ENCODE results near the gene PHF23.

- no peak for TF ChIP-seq POLR2A (IDR thresholded peaks at IDR 0.05; ENCODE audit: low read depth, low read length)
- no peak for TF ChIP-seq SMC3 (IDR thresholded peaks at IDR 0.05; ENCODE audit: low read depth, low read length)
- TF ChIP-seq CTCF (conservative IDR thresholded peaks at IDR 0.05; ENCODE audit: low read depth, low read length) = no peak
- TF ChIP-seq RAD21 (IDR thresholded peaks at IDR 0.05; ENCODE audit: low read length) = no peak
- no peak for TF ChIP-seq CEBPB (IDR thresholded peaks at IDR 0.05; ENCODE audit: low read depth, low read length)
- no peak for TF ChIP-seq RCOR1 (IDR thresholded peaks at IDR 0.05; ENCODE audit: insufficient replicate concordance, low read length)
- TF ChIP-seq FOS (IDR thresholded peaks at IDR 0.05; ENCODE audit: low read depth, low read length) = no peak
- no peak for TF ChIP-seq MAFK (IDR thresholded peaks at IDR 0.05; ENCODE audit: low read depth, low read length)
Measured at GRCh38 chr17:7281953-7282751, 42.9 kb upstream of the PHF23 start.

Data from IMR-90 (cell line).